ENCODE results near the gene ZDHHC8. TPM values are rescaled to one million over a fixed set of nuclear protein-coding genes. Genes with fewer than 3 reads are reported as not detected.

ZDHHC8 gene
- polyA plus RNA-seq, 6 donors from 2014 or later = 0.56 to 4.4 (median 2.5) TPM

DNA sequence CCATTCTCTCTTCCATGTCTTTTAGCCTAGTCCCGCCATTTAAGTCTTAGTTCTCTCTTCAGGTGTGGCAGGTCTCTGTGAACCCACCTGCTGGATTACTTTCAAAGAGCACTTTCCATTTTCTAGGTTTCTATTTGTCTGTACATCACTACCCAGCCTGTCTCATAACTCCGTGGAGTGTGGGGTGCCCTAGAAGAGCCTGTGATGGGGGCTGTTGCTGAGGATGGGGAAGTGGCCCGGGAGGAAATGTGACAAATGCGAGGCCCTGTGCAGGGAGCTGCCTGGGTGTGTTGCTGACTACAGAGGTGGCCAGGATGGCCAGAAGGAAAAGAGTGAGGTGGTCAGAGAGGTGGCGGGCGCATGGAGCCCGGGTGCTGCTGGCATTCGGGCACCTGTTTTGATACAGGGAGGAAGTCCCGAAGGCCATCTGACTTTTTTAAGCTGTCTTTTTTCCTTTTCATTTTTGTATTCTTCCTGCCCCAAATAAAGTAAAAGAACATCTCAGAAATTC is 40.8 kb upstream of the ZDHHC8 start:
- Mint-ChIP-seq H3K27ac (peak overlapping the region in 2 of 6 donors; percentile 39 to 59), H3K27me3 (no peaks in the 10 kb centered on the region), H3K9me3 (no peaks in the 10 kb centered on the region), H3K4me3 (no peak overlapping the region), H3K4me1 (peaks cover 0 to 8% (median 0%) of the 10 kb centered on the region in 3 donors), H3K36me3 (peaks cover 22 to 47% of the 10 kb centered on the region in 2 donors)
- no peak for DNase-seq
- ATAC-seq (ENCODE audit: low read depth in 2 of 2) = no peak

DNA sequence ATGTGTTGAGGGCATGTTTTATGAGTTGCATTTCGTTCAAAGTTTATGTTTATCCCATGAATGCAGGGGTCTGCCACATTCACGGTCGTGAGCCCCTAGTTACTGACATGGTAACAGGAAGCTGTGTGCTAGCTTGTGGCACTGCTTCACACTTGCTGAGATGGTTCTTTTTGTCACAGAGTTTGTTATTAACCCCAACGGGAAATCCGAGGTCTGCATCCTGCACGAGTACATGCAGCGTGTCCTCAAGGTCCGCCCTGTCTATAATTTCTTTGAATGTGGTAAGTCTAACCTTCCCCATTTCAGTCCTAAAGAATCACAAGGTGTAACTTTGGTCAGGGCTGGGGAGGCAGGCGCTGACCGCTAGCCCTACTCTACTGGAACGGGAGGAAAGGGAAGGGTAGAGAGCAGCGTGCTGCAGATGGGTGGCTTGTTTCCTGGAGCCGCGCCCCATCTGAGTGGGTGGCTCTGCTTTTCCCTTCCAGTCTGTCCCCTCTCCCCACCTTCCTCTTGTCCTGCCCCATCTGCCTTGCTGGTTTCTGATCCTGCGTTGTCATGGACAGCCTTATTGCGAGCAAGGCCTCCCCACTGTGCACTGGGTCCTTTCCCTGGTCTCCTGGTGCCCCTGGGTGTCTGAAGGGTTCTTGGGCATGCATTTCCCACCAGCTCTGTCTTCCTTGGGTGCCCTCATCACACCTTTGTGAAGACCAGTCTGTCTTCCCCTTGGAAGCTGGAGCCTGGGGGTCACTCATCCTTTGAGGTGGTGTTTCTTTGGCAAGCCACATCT is 39.7 kb upstream of the ZDHHC8 start:
- Mint-ChIP-seq H3K4me3 (no peak overlapping the region), H3K9me3 (peaks cover 0 to 4% (median 0%) of the 10 kb centered on the region in 7 donors), H3K27ac (no peak overlapping the region), H3K27me3 (no peaks in the 10 kb centered on the region), H3K4me1 (no peaks in the 10 kb centered on the region), H3K36me3 (peaks cover 16 to 49% of the 10 kb centered on the region in 2 donors)
- ATAC-seq (ENCODE audit: low read depth in 2 of 2) = no peak
- DNase-seq = no peak

DNA sequence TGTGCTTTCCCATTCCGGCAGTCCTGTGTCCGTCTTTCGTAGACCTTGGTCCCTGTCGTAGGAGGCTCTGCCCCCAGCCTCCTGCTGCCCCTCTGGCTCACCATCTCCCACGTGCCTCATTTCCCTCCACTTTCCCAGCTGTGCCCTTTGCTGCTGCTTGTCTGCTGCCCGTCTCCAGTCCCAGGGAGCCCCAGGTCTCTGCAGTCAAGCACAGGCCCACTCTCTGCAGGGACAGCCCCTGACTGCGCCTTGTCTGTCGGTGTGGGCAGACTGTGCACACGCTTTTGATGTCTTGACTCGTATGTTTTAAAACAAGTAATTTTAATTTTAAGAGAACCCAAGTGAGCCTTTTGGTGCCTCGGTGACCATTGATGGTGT is 39.1 kb upstream of the ZDHHC8 start:
- DNase-seq (no peak), ATAC-seq (ENCODE audit: low read depth in 2 of 2) (no peak)
- Mint-ChIP-seq H3K4me1 (no peaks in the 10 kb centered on the region), H3K27me3 (no peaks in the 10 kb centered on the region), H3K27ac (no peak overlapping the region), H3K36me3 (peaks cover 22 to 49% of the 10 kb centered on the region in 2 donors), H3K4me3 (no peak overlapping the region), H3K9me3 (peaks cover 0 to 4% (median 0%) of the 10 kb centered on the region in 7 donors)

DNA sequence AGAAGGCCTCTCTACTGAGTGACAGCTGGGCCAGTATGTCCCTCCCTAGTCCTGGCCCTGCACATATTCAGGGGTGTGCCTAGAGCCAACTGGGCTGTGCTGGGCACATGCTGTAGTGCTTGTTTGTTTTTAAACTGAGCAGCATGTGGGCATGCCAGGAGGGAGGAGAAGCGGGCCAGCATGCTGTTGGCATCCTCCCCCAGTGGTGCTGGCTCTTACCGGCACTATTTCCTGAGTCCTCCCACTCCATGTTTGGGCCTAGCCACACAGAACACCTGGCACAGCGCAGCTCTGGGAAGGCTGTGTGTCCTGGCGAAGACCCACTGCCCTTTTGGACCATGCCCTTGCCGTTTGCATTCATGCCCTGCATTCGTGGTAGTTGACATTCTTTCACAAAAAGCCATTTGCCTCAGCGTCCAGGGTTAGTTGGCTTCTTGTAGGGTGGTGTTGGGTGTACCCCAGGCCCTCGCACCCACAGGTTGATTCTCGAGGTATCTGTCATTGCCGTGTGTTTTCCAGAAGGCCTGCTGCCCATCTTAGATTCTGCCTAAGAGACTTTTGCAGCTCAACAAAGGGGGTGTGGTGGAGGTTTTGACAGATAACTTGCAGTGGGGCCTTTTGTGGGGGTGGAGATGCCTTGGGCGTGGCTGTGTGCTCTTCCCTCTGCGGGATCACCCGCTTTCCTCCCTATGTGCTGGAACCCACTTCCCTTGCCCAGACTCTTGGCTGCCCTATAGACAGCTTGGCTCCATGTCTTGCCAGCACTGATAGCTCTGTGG is 38.0 kb upstream of the ZDHHC8 start:
- no peak for ATAC-seq (ENCODE audit: low read depth in 2 of 2)
- Mint-ChIP-seq H3K36me3 (peaks cover 23 to 46% of the 10 kb centered on the region in 2 donors), H3K4me3 (no peak overlapping the region), H3K9me3 (peaks cover 0 to 4% (median 0%) of the 10 kb centered on the region in 7 donors), H3K4me1 (no peaks in the 10 kb centered on the region), H3K27ac (no peak overlapping the region), H3K27me3 (no peaks in the 10 kb centered on the region)
- DNase-seq = no peak

DNA sequence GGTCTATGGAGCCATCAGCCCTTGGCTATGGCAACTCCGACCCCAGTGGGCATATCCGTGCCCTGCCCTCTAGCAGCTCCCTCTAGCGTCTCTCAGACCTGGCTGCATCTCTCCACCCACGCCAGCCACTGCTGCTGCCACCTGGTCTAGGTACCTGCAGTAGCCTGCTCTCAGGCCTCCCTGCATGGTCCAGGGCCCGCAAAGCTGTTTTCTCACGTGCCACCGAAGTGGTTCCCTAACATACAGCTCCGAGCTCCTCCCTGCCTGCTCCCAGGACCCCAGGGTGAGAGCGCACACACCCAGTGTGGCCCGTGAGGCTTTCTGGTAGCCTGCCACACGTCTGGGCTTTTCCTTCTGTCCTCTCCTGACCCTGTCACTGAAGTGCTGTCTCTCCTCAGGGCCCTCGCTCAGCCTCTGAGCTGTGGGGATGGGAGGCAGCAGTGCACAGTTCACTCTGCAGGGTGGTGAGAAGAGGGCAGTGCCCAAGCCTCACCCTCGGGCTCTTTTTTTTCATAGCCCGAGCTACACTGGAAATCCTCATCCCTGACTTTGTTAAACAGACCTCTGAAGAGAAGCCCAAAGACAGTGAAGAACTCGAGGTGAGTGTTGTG is 37.3 kb upstream of the ZDHHC8 start:
- Mint-ChIP-seq H3K4me1 (no peaks in the 10 kb centered on the region), H3K36me3 (peaks cover 23 to 46% of the 10 kb centered on the region in 2 donors), H3K9me3 (peaks cover 0 to 4% (median 0%) of the 10 kb centered on the region in 7 donors), H3K4me3 (no peak overlapping the region), H3K27ac (peak overlapping the region in 1 of 6 donors; percentile 22), H3K27me3 (no peaks in the 10 kb centered on the region)
- ATAC-seq (ENCODE audit: low read depth in 2 of 2) = no peak
- DNase-seq = no peak

DNA sequence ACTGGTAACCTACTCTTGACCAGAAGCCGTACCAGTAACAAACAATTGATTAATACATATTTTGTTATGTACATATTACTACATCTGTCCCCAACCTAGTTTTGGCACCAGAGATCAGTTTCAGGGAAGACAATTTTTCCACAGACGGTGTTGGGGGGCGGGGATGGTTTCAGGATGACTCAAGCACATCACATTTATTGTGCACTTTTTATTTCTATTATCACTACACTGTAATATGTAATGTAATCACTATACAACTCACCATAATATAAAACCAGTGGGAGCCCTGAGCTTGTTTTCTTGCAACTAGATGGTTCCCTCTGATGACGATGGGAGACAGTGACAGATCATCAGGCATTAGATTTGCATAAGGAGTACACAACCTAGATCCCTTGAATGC is 36.1 kb upstream of the ZDHHC8 start:
- no peaks in the 10 kb centered on the region for H3K4me1 Mint-ChIP-seq

DNA sequence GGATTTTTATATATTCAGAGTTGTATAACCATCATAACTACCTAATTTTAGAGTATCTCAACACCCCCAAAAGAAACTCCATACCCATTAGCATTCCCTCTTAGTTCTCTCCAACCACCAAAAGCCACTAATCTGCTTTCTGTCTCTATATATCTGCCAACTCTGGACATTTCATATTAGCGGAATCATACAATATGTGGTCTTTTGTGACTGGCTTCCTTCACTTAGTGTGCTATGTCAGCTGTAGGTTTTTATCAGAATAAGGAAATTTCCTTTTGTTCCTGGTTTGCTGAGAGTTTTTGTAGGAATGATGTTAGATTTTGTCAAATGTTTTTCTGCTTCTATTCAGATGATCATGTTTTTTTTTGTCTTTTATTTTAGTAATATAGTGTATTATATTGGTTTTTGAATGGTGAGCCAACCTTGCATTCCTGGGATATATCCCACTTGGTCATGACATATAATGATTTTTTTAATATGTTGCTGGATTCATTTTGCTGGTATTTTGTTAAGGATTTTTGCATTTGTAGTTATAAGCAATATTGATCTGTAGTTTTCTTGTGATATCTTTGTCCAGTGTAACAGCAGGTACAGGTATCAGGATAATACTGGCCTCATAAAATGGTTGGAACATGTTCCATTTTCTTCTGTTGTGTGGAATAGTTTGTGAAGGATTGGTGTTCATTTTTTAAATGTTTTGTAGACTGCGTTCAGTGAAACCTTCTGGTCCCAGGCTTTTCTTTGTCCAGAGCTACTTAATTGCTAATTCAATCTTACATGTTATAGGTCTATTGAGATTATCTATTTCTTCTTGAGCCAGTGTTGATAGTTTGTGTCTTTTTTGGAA is 34.8 kb upstream of the ZDHHC8 start:
- Mint-ChIP-seq H3K9me3 (peaks cover 0 to 4% (median 0%) of the 10 kb centered on the region in 7 donors), H3K4me1 (no peaks in the 10 kb centered on the region), H3K36me3 (peaks cover 14 to 28% of the 10 kb centered on the region in 2 donors), H3K27me3 (no peaks in the 10 kb centered on the region), H3K4me3 (no peak overlapping the region), H3K27ac (no peak overlapping the region)
- no peak for ATAC-seq (ENCODE audit: low read depth in 2 of 2)
- no peak for DNase-seq

More for the DNA sequence above, 36.1 kb upstream of the ZDHHC8 start:
- ATAC-seq (ENCODE audit: low read depth in 2 of 2) (no peak), DNase-seq (no peak)
- Mint-ChIP-seq H3K27me3 (no peaks in the 10 kb centered on the region), H3K36me3 (peaks cover 20 to 39% of the 10 kb centered on the region in 2 donors), H3K4me3 (no peak overlapping the region), H3K9me3 (peaks cover 0 to 4% (median 0%) of the 10 kb centered on the region in 7 donors), H3K27ac (peak overlapping the region in 1 of 6 donors; percentile 21)

DNA sequence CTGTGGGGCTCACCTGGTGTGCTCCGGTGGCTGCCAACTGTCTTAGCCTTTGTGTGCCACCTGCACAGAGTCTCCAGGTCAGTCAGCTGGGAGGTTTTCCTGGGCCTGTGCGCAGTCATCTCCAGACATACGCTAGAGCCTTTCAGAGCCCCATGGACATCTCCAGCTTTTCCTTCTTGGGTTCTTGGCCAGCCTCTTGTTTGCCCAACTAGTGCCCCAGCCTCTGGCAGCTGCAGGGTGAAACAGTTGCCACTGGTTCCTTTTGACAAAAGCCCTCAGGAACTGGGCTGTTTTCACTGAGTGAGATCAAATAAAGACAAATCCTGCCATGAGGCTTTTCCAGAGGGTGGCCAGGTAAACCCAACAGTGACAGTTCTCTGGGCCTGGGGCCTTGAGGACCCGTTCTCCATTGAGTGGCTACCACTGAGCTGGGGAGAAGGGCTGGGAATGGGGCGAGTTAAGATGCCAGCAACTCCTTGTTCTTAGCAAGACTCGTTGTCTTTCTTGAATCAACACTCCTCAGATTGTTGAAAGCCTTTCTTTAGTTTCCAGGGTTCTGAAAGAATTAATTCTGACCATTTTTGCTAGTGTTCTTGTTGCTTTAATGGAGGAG is 32.4 kb upstream of the ZDHHC8 start:
- H3K36me3 Mint-ChIP-seq = peaks cover 14 to 23% of the 10 kb centered on the region in 2 donors
- H3K9me3 Mint-ChIP-seq = peaks cover 0 to 4% (median 0%) of the 10 kb centered on the region in 7 donors
- H3K27ac Mint-ChIP-seq = peak overlapping the region in 1 of 6 donors; percentile 64
- no peaks in the 10 kb centered on the region for H3K4me1 Mint-ChIP-seq
- no peak for DNase-seq
- H3K27me3 Mint-ChIP-seq = no peaks in the 10 kb centered on the region
- H3K4me3 Mint-ChIP-seq = no peak overlapping the region
- ATAC-seq (ENCODE audit: low read depth in 2 of 2) = no peak

DNA sequence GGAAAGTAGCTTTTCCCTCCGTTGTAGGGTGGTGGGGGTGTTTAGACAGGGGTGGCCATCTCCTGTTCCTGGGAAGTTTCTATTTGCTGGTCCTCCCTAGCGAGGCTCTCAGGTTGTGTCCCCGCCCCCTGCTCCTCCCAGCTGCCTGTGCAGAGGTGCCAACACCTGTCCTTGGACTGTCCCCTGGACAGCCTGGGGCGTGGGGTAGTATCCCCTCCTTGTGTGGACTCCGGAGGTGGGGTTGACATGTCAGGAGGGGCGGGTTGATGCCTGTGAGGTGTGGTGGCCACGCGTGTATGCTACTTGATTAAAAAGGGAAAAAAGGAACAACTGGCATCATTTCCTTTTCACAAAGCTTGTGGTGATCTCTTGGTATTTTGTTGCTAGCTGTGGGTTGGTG is 30.0 kb upstream of the ZDHHC8 start:
- H3K4me1 Mint-ChIP-seq = no peaks in the 10 kb centered on the region
- H3K36me3 Mint-ChIP-seq = peaks cover 7 to 12% of the 10 kb centered on the region in 2 donors
- H3K9me3 Mint-ChIP-seq = peaks cover 0 to 3% (median 0%) of the 10 kb centered on the region in 7 donors
- peak overlapping the region in 1 of 6 donors; percentile 15 for H3K27ac Mint-ChIP-seq
- no peak overlapping the region for H3K4me3 Mint-ChIP-seq
- no peaks in the 10 kb centered on the region for H3K27me3 Mint-ChIP-seq
- DNase-seq = no peak
- no peak for ATAC-seq (ENCODE audit: low read depth in 2 of 2)

DNA sequence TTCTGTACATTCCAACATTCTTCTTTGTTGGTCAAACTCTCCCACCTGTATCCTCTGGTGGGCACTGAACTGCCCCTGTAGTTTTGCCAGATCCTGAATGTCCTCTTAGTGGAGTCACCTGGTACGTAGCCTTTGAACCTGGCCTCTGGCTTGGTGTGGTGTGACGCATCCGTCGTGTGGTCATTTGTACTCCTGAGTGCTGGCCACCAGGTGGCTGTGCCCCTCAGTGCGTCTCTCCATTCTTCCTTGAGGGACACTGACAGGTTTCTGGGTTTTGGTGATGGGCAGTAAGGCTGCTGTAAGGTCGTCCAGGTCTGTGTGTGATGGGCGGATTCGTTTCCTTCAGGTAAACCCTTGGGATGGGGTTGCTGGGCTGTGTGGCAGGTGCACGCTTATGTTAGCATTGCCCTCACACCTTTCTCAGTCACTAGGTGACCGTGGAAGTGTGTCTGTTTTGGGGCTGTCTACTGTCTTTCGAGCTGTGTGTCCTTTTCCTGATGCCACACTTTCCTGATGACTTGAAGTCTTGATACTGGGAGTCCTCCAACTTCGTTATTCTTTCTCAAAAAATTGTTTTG is 29.3 kb upstream of the ZDHHC8 start:
- Mint-ChIP-seq H3K4me3 (no peak overlapping the region), H3K27ac (peak overlapping the region in 2 of 6 donors; percentile 22 to 64), H3K27me3 (no peaks in the 10 kb centered on the region), H3K36me3 (peaks cover 3 to 6% of the 10 kb centered on the region in 2 donors), H3K9me3 (no peaks in the 10 kb centered on the region), H3K4me1 (no peaks in the 10 kb centered on the region)
- DNase-seq (no peak), ATAC-seq (ENCODE audit: low read depth in 2 of 2) (no peak)

DNA sequence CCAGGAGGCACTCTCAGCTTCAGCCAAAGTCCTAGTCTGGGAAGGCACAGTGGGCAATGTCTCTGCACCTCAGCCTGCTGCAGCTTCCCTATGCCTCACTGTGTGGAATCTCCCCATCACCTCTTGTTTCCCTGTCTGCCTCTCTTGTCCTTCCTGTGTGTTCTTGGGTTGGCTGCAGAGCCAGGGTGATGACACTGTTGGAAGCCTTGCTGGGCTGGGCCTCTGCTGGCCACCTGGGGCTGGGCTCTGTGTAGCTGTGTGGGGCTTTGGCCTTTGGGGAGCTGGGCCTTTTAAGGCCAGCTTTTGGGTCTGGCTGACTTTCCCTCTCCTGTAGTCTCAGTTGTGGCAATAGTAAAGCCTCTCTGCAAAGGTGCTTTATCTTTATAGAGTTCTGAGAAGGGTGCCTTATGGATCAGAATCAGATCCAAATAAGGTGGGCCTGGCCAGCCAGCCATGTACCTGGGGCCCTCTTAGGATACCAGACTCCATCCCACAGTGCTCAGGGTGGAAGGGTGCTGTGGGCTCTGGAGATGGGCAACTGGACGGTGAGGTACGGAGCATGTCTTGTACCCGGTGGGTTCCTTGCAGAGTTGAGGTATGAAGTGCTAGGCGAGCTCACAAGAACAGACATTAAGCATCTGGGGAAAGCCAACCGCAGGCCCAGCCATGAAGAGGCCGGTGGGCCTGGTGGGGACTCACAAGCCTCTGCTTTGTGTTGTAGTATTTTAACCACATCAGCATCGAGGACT is 26.0 kb upstream of the ZDHHC8 start:
- H3K36me3 Mint-ChIP-seq = no peaks in the 10 kb centered on the region
- no peak overlapping the region for H3K4me3 Mint-ChIP-seq
- H3K4me1 Mint-ChIP-seq = no peaks in the 10 kb centered on the region
- H3K27ac Mint-ChIP-seq = no peak overlapping the region
- DNase-seq (no peak), ATAC-seq (ENCODE audit: low read depth in 2 of 2) (no peak)
- H3K27me3 Mint-ChIP-seq = no peaks in the 10 kb centered on the region
- H3K9me3 Mint-ChIP-seq = no peaks in the 10 kb centered on the region
